AG04449 (cell line): ENCODE data around the gene FCHSD2.
A peak's percentile ranks its signal among the peaks of the same experiment; 100 is the strongest.

ENCODE experiments used
- CTCF ChIA-PET: fragments of 350-600 bp; formaldehyde crosslinking; extraction: SDS; loops from one replicate; lab custom pipeline; 2021; ENCODE audit warnings: antibody characterized with exemption; lab: Yijun Ruan, JAX
- POLR2A ChIA-PET: fragments of 400-600, 350-600 bp; formaldehyde crosslinking; extraction: SDS; loops from one replicate; lab custom pipeline; 2020; ENCODE audit warnings: antibody characterized with exemption, inconsistent platforms; lab: Yijun Ruan, JAX
- DNase-seq: peaks from one replicate; pipeline ENCODE4 v3.0.0-alpha.2; 2010; ENCODE audit warnings: low read depth, low spot score
- H3K4me3 ChIP-seq: 2 replicates; pipeline ENCODE4 v1.5.1; 2011; ENCODE audit warnings: low read depth, mild to moderate bottlenecking, control low read depth, low read length
- CTCF ChIP-seq: IDR thresholded peaks from one replicate; pipeline ENCODE4 v1.5.1; 2011; ENCODE audit warnings: mild to moderate bottlenecking, moderate library complexity, low read length, control low read depth, inconsistent platforms; ENCODE audit not compliant: insufficient read depth; ENCODE audit errors: missing control alignments

The FCHSD2 gene

GRCh38 chr11:72848846-72849466, 293.2 kb downstream of the FCHSD2 start:
- no peak overlapping the region for H3K4me3 ChIP-seq
- no peak for DNase-seq
- ChIA-PET CTCF (interaction anchor here (0.9 to 1.6 kb wide), 6 partner anchors 8 to 78 kb away, joined by 3 to 5 read pairs (median 4); no protein-coding TSS in a partner anchor), POLR2A (no interaction called here)
- TF ChIP-seq CTCF: peak; percentile 70

GRCh38 chr11:72844356-72844755, 297.8 kb downstream of the FCHSD2 start:
- POLR2A ChIA-PET: interaction anchor here (0.5 kb wide), 1 partner anchor 27 kb away, joined by 3 read pairs; no protein-coding TSS in a partner anchor
- CTCF ChIA-PET: interaction anchor here (0.8 to 4.3 kb wide), 5 partner anchors 12 to 119 kb away, joined by 3 to 32 read pairs (median 3); no protein-coding TSS in a partner anchor
- no peak overlapping the region for H3K4me3 ChIP-seq
- DNase-seq: no peak
- no peak for TF ChIP-seq CTCF

- DNase-seq: no peak
- POLR2A ChIA-PET: no interaction called here
- TF ChIP-seq CTCF: no peak
- no peak overlapping the region for H3K4me3 ChIP-seq
- CTCF ChIA-PET: interaction anchor here (2.6 kb wide), 1 partner anchor 300 kb away, joined by 11 read pairs; no protein-coding TSS in a partner anchor
These were observed 299.3 kb downstream of the FCHSD2 start for GRCh38 chr11:72842653-72843330.

- ChIA-PET CTCF (interaction anchor here (2.6 to 3.7 kb wide), 3 partner anchors 10 to 336 kb away, joined by 11 to 42 read pairs (median 33); no protein-coding TSS in a partner anchor), POLR2A (no interaction called here)
- no peak overlapping the region for H3K4me3 ChIP-seq
- no peak for TF ChIP-seq CTCF
- DNase-seq: no peak
These were observed 300.0 kb downstream of the FCHSD2 start for GRCh38 chr11:72842126-72842525.

- POLR2A ChIA-PET: interaction anchor here (1.0 kb wide), 1 partner anchor 23 kb away, joined by 4 read pairs; no protein-coding TSS in a partner anchor
- no peak overlapping the region for H3K4me3 ChIP-seq
- TF ChIP-seq CTCF: no peak
- CTCF ChIA-PET: interaction anchor here (0.7 to 3.7 kb wide), 7 partner anchors 9 to 510 kb away, joined by 5 to 42 read pairs (median 6); no protein-coding TSS in a partner anchor
- DNase-seq: no peak
These were observed 300.7 kb downstream of the FCHSD2 start for GRCh38 chr11:72841397-72841796.

- no peak for TF ChIP-seq CTCF
- no peak overlapping the region for H3K4me3 ChIP-seq
- POLR2A ChIA-PET: interaction anchor here (0.6 to 1.0 kb wide), 3 partner anchors 24 to 28 kb away, joined by 3 to 4 read pairs (median 3); no protein-coding TSS in a partner anchor
- CTCF ChIA-PET: interaction anchor here (0.7 to 3.7 kb wide), 16 partner anchors 9 to 510 kb away, joined by 3 to 42 read pairs (median 5); partner anchors contain the start of gene STARD10
- peak; percentile 73 for DNase-seq
These were observed 301.3 kb downstream of the FCHSD2 start for GRCh38 chr11:72840780-72841179.
